GM18858 (cell line): ENCODE data around the gene NPTX2.

Experiments
- ATAC-seq: cut with Tn5 transposase; IDR thresholded peaks from one replicate; pipeline ENCODE4 v1.9.1; 2021; ENCODE audit not compliant: unreplicated experiment

NPTX2 gene

DNA sequence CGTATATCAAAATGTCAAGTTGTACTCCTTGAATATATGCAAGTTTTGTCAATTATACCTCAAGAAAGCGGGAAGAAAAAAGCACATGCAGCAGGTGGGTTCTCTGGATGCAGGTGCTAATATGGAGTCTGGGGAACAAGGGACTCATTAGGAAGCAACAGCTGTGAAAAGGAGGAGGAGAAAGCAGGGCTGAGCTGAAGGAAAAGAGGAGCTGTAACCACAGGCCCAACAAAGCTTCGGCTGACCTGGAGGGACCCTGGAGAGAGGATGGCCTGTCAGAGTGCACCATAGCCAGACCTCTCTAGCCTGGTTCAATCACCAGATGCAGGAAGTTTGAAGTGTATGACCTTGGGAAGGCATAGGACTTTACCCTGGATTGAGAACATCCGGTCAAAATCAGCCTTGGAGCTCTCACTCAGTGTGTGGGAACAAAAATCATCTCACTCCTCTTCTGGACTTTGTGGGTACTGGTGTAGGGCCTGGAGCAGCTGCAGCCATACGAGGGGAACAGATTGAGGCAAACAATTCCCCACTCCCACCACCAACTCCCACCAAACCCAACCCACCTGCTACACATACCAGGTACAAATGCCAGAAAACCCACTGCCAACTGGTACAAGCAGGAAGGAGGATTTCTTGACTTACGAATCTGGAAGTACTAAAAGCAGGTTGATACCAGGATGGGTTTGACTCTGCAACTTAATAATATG is 36.7 kb downstream of the NPTX2 start:
- no peak for ATAC-seq

DNA sequence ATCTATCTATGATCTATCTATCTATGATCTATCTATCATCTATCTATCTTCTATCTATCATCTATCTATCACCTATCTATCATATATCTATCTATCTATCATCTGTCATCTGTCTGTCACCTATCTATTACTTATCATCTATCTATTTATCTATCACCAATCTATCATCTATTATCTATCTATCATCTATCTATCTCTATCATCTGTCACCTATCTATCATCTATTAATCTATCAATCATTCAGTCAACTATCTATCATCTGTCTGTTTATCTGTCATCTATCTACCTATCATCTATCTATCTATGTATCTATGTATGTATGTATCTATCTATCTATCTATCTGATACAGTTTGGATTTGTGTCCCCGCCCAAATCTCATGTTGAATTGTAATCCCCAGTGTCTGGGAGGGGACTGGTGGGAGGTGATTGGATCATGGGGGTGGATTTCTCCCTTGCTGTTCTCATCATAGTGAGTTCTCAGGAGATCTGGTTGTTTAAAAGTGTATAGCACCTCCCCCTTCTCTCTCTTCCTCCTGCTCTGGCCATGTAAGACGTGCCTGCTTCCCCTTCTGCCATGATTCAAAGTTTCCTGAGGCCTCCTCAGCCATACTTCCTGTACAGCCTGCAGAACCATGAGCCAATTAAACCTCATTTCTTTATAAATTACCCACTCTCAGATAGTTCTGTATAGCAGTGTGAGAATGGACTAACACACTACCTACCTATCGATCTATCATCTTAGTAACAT is 37.6 kb downstream of the NPTX2 start:
- no peak for ATAC-seq

DNA sequence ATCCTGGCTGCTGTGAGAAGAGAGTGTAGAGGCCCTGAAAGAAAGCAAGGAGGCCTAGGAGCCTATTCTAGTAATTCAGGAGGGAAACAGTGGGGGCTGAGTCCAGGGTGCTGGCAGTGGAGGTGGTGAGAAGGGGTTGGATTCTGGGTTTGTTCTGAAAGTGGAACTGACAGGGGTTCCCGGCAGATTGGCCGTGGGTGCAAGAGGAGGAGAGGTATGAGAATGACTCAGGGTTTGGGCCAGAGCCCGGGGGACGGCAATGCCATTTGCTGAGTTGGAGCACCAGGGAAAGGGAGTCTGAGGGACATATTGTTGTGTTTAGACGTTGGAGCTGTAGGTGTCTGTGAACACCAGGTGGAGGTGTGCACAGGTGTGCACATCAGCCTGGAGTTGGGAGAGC is 38.5 kb downstream of the NPTX2 start:
- no peak for ATAC-seq

DNA sequence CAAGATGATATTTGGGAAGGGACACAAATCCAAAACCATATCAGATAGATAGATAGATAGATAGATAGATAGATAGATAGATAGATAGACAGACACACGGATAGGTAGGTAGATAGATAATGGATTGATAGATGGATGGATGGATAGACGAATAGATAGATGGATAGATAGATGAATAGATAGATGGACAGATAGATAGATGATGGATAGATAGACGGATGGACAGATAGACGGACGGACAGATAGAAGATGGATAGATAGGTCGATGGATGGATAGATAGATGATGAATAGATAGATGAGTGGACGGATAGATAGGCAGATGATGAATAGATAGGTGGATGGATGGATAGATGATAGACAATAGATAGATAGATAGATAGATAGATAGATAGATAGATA is 39.8 kb downstream of the NPTX2 start:
- ATAC-seq = no peak

GRCh38 chr7:98657736-98658135 is 40.7 kb downstream of the NPTX2 start:
- no peak for ATAC-seq

GRCh38 chr7:98659756-98660155 is 42.7 kb downstream of the NPTX2 start:
- ATAC-seq = no peak

DNA sequence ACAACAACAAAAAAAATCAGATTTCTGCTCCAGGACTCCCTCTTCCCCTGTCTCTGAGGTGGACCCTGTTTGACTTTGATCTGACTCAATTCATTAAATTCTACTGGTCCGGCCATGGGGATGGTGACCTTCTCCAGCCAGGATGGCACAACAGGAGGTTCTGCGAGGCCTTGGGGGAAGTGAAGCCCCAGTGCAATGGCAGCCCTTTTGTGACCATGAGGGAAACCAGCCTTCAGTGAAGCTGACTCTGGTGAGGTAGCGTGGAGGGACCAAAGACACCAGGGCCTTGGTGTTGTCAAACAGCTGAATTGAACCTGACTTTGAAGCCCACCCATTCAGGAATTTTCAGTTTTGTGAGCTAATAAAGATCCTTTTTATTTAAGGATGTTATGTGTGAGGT is 44.5 kb downstream of the NPTX2 start:
- ATAC-seq = no peak

GRCh38 chr7:98662289-98662688 is 45.2 kb downstream of the NPTX2 start:
- ATAC-seq = no peak

GRCh38 chr7:98664882-98665281 is 47.8 kb downstream of the NPTX2 start:
- no peak for ATAC-seq

DNA sequence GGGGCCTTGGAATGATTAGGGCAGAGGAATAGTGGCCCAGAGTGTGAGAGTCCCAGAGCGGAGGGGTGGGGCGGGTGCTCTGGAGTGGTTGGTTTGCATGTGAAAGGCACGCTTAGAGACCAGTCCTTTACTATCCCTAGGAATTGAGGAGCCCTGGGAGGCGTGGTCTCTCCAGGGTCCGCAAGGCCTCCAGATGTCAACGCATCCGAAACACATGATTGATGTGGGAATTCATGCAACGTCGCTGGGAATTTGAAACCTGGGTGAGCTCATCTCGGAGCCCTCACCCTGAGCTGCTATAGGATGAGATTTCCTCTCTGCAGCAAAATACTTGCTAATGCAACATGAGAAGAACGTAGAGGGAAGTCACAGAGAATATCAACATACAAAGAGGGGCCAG is 51.2 kb downstream of the NPTX2 start:
- ATAC-seq = no peak

GRCh38 chr7:98669329-98670000 is 52.4 kb downstream of the NPTX2 start:
- ATAC-seq = no peak

GRCh38 chr7:98670186-98670585 is 53.1 kb downstream of the NPTX2 start:
- ATAC-seq = no peak

DNA sequence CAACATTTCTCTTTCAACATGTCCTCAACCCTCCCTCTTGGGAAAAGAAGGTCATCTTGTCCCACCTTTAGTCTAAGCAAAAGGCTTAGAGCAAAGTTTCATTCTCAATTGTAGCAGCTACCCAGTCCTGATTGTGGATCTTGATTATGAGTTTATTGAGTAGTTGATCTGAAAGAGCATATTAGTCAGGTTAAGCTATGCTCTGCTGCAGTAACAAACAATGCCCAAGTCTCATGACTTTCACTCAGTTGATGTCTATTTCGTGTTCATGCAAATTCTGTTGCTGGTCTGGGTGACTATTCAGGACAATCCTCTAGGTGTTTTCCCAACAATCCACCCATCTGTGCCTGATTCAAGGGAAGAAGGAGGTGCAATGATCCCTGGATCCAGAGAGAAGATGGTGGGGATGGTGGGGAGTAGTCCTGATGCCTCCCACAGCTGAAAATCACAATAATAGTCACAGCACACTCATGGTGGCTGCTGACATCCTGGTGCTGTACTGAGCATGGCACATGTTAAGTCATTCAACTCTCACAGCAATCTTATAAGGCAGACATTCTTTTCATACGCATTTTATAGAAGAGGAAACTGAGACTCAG is 54.7 kb downstream of the NPTX2 start:
- ATAC-seq = no peak

DNA sequence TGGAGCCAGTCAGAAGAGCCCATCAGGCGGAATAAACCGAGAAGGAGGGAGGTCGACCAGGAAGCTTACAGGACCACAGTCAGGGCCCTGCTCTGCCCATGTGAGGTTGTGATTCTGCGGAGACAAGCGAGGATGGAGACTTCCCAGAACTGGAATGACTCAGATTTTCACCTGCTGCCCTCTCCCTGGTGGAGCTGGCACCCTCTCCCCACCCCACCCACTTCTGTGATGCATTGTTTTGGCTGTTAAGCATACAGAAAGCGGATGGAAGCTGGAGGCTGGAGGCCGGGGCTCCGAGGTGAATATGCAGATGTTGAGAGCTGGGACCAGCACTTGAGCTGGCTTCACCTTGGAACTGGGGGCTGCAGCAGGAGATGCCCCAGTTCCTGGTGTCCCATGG is 57.4 kb downstream of the NPTX2 start:
- ATAC-seq = no peak

GRCh38 chr7:98674881-98675280 is 57.8 kb downstream of the NPTX2 start:
- ATAC-seq = no peak

DNA sequence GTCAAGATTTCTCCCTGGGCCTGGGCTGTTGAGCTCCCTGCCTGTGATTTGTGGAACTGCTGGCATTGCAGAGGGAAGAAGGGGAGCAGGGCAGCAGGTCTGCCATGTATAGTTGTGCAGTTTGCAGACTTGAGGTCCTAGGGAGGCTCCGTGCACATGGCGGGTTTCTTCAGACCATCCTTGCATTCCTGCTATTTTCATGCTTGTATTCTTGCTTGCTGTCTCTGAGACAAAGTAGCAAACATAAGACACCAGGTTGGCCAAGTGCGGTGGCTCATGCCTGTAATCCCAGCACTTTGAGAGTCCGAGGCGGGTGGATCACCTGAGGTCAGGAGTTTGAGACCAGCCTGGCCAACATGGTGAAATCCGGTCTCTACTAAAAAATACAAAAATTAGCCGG is 61.1 kb downstream of the NPTX2 start:
- no peak for ATAC-seq
